ENCODE results near the gene ARRB2.

The ARRB2 gene

DNA sequence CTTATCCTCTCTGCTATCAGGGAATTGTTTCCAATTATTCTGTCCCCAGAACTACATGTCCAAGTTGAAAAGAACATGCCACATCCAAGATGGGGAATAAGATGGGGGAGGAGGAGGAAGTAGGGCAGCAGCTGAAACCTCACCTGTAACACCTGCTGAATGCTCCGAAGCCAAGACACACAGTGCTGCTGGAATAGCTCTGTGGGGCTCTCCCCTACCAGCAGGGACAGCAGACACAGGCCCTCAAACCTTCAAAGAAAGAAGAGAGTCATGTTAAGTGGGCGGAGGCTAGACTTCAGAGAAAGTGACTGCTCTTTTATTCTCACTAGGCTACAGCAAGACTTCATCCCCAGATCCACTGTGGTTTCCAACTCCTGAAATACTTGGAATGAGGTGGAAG is 19.7 kb upstream of the ARRB2 start:
- TF ChIP-seq CTCF (IDR thresholded peaks at IDR 0.05; ENCODE audit: low read length) (no peak), EZH2 (IDR thresholded peaks at IDR 0.05; ENCODE audit: borderline replicate concordance, low read length) (no peak)
- Histone ChIP-seq H3K9me3 (ENCODE audit: low read length) (no peaks in the 10 kb centered on the region), H3K27me3 (ENCODE audit: insufficient read depth, low read length) (no peaks in the 10 kb centered on the region), H3K4me2 (ENCODE audit: low read length) (no peak overlapping the region), H3F3A (ENCODE audit: insufficient read depth, low read length) (no peaks in the 10 kb centered on the region), H3K27ac (ENCODE audit: low read depth, low read length, poor library complexity, severe bottlenecking) (no peak overlapping the region), H4K20me1 (ENCODE audit: insufficient read depth, low read length) (no peaks in the 10 kb centered on the region), H3K36me3 (ENCODE audit: insufficient read depth, low read length) (peaks cover 69% of the 10 kb centered on the region), H3K9ac (ENCODE audit: low read length) (no peak overlapping the region), H3K4me1 (ENCODE audit: insufficient read depth, low read length, severe bottlenecking) (no peaks in the 10 kb centered on the region), H2AFZ (ENCODE audit: low read length) (no peak overlapping the region), H3K9me2 (ENCODE audit: low read depth, low read length) (no peaks in the 10 kb centered on the region), H3K4me3 (ENCODE audit: low read depth, low read length, poor library complexity, severe bottlenecking) (no peak overlapping the region), H3K79me2 (ENCODE audit: insufficient read depth, low read length) (peaks cover 40% of the 10 kb centered on the region)

DNA sequence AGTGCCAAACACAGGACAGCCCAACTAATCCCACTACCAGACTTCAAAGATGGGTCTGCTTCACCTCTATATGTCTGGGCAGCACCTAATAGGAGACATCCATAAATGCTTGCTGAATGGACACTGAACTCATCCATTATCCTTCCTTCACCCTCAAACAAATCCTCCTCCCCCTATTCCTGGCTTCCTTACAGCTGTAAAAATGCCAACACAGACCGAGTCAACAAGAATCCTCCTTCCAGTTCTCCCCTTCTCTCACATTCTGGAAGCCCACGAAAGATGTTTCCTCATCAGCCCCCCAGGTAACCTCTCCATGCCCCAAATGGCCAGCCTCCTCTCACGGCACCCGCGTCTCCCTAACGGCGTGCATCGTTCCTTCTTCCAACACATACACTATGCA is 18.7 kb upstream of the ARRB2 start:
- peaks cover 62% of the 10 kb centered on the region for H3K36me3 ChIP-seq (ENCODE audit: insufficient read depth, low read length)
- no peak overlapping the region for H3K4me3 ChIP-seq (ENCODE audit: low read depth, low read length, poor library complexity, severe bottlenecking)
- no peak overlapping the region for H3K9ac ChIP-seq (ENCODE audit: low read length)
- no peak overlapping the region for H3K27ac ChIP-seq (ENCODE audit: low read depth, low read length, poor library complexity, severe bottlenecking)
- H3K4me2 ChIP-seq (ENCODE audit: low read length) = no peak overlapping the region
- TF ChIP-seq CTCF (IDR thresholded peaks at IDR 0.05; ENCODE audit: low read length) (no peak), EZH2 (IDR thresholded peaks at IDR 0.05; ENCODE audit: borderline replicate concordance, low read length) (no peak)
- no peaks in the 10 kb centered on the region for H4K20me1 ChIP-seq (ENCODE audit: insufficient read depth, low read length)
- no peaks in the 10 kb centered on the region for H3K27me3 ChIP-seq (ENCODE audit: insufficient read depth, low read length)
- H3K4me1 ChIP-seq (ENCODE audit: insufficient read depth, low read length, severe bottlenecking) = peaks cover 8% of the 10 kb centered on the region
- H3K9me3 ChIP-seq (ENCODE audit: low read length) = no peaks in the 10 kb centered on the region
- H3K79me2 ChIP-seq (ENCODE audit: insufficient read depth, low read length) = peaks cover 48% of the 10 kb centered on the region
- no peak overlapping the region for H2AFZ ChIP-seq (ENCODE audit: low read length)
- H3K9me2 ChIP-seq (ENCODE audit: low read depth, low read length) = no peaks in the 10 kb centered on the region
- H3F3A ChIP-seq (ENCODE audit: insufficient read depth, low read length) = no peaks in the 10 kb centered on the region

DNA sequence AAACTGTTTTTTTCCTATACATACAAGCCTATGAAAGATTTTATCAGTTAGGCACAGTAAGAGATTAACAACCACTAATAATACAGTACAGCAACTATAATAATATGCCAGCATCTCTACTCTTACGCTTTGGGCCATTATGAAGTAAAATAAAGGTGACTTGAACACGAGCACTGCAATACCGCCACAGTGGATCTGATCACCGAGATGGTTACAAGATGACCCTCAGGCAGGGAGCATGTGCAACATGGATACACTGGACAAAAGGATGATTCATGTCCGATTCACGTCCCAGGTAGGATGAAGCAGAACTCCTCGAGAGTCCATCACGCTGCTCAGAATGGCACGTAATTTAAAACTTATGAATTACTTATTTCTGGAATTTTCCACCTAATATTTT is 17.0 kb upstream of the ARRB2 start:
- TF ChIP-seq EZH2 (IDR thresholded peaks at IDR 0.05; ENCODE audit: borderline replicate concordance, low read length) = no peak
- no peak for TF ChIP-seq CTCF (IDR thresholded peaks at IDR 0.05; ENCODE audit: low read length)
- no peak overlapping the region for H3K27ac ChIP-seq (ENCODE audit: low read depth, low read length, poor library complexity, severe bottlenecking)
- H4K20me1 ChIP-seq (ENCODE audit: insufficient read depth, low read length) = no peaks in the 10 kb centered on the region
- H3F3A ChIP-seq (ENCODE audit: insufficient read depth, low read length) = no peaks in the 10 kb centered on the region
- no peaks in the 10 kb centered on the region for H3K9me3 ChIP-seq (ENCODE audit: low read length)
- H3K4me3 ChIP-seq (ENCODE audit: low read depth, low read length, poor library complexity, severe bottlenecking) = no peak overlapping the region
- H3K36me3 ChIP-seq (ENCODE audit: insufficient read depth, low read length) = peaks cover 56% of the 10 kb centered on the region
- H3K4me1 ChIP-seq (ENCODE audit: insufficient read depth, low read length, severe bottlenecking) = peaks cover 18% of the 10 kb centered on the region
- no peak overlapping the region for H2AFZ ChIP-seq (ENCODE audit: low read length)
- H3K27me3 ChIP-seq (ENCODE audit: insufficient read depth, low read length) = no peaks in the 10 kb centered on the region
- H3K9ac ChIP-seq (ENCODE audit: low read length) = no peak overlapping the region
- no peaks in the 10 kb centered on the region for H3K9me2 ChIP-seq (ENCODE audit: low read depth, low read length)
- H3K4me2 ChIP-seq (ENCODE audit: low read length) = no peak overlapping the region
- H3K79me2 ChIP-seq (ENCODE audit: insufficient read depth, low read length) = peaks cover 41% of the 10 kb centered on the region

Measured in OCI-LY1 (cell line).